ENCODE results near the gene FGA. TPM values are rescaled to one million over a fixed set of nuclear protein-coding genes. Genes with fewer than 3 reads are reported as not detected.

Gene FGA
- total RNA-seq, 1 donor from 2014 or later: 13.5 TPM

GRCh38 chr4:154608361-154609252 is 18.1 kb upstream of the FGA start:
- Mint-ChIP-seq H3K4me3 (ENCODE audit: low read depth) (no peak overlapping the region), H3K27me3 (no peaks in the 10 kb centered on the region), H3K36me3 (ENCODE audit: insufficient read depth) (peaks cover 1% of the 10 kb centered on the region), H3K9me3 (ENCODE audit: low read depth) (no peaks in the 10 kb centered on the region), H3K27ac (no peak overlapping the region), H3K4me1 (ENCODE audit: low read depth) (peaks cover 13% of the 10 kb centered on the region)
- no peak for DNase-seq (ENCODE audit: low spot score, unreplicated experiment)
- TF ChIP-seq, protein P1, sequence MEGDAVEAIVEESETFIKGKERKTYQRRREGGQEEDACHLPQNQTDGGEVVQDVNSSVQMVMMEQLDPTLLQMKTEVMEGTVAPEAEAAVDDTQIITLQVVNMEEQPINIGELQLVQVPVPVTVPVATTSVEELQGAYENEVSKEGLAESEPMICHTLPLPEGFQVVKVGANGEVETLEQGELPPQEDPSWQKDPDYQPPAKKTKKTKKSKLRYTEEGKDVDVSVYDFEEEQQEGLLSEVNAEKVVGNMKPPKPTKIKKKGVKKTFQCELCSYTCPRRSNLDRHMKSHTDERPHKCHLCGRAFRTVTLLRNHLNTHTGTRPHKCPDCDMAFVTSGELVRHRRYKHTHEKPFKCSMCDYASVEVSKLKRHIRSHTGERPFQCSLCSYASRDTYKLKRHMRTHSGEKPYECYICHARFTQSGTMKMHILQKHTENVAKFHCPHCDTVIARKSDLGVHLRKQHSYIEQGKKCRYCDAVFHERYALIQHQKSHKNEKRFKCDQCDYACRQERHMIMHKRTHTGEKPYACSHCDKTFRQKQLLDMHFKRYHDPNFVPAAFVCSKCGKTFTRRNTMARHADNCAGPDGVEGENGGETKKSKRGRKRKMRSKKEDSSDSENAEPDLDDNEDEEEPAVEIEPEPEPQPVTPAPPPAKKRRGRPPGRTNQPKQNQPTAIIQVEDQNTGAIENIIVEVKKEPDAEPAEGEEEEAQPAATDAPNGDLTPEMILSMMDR (IDR thresholded peaks at IDR 0.05; ENCODE audit: unreplicated experiment): no peak

- Mint-ChIP-seq H3K4me1 (ENCODE audit: low read depth) (peaks cover 5% of the 10 kb centered on the region), H3K9me3 (ENCODE audit: low read depth) (no peaks in the 10 kb centered on the region), H3K27me3 (no peaks in the 10 kb centered on the region), H3K4me3 (ENCODE audit: low read depth) (no peak overlapping the region), H3K27ac (no peak overlapping the region), H3K36me3 (ENCODE audit: insufficient read depth) (peaks cover 1% of the 10 kb centered on the region)
- TF ChIP-seq, protein P1 (IDR thresholded peaks at IDR 0.05; ENCODE audit: unreplicated experiment): no peak
- no peak for DNase-seq (ENCODE audit: low spot score, unreplicated experiment)
Measured at GRCh38 chr4:154606728-154607723, 16.5 kb upstream of the FGA start.

- Mint-ChIP-seq H3K36me3 (ENCODE audit: insufficient read depth) (peaks cover 1% of the 10 kb centered on the region), H3K4me1 (ENCODE audit: low read depth) (peaks cover 2% of the 10 kb centered on the region), H3K27ac (no peak overlapping the region), H3K27me3 (no peaks in the 10 kb centered on the region), H3K9me3 (ENCODE audit: low read depth) (no peaks in the 10 kb centered on the region), H3K4me3 (ENCODE audit: low read depth) (no peak overlapping the region)
- DNase-seq (ENCODE audit: low spot score, unreplicated experiment): no peak
- TF ChIP-seq, protein P1 (IDR thresholded peaks at IDR 0.05; ENCODE audit: unreplicated experiment): no peak
Measured at GRCh38 chr4:154604696-154605200, 14.2 kb upstream of the FGA start.

GRCh38 chr4:154603033-154603943 is 12.7 kb upstream of the FGA start:
- H3K4me3 Mint-ChIP-seq (ENCODE audit: low read depth): no peak overlapping the region
- no peak overlapping the region for H3K27ac Mint-ChIP-seq
- no peaks in the 10 kb centered on the region for H3K9me3 Mint-ChIP-seq (ENCODE audit: low read depth)
- DNase-seq (ENCODE audit: low spot score, unreplicated experiment): no peak
- H3K27me3 Mint-ChIP-seq: no peaks in the 10 kb centered on the region
- peaks cover 4% of the 10 kb centered on the region for H3K4me1 Mint-ChIP-seq (ENCODE audit: low read depth)
- no peaks in the 10 kb centered on the region for H3K36me3 Mint-ChIP-seq (ENCODE audit: insufficient read depth)
- TF ChIP-seq, protein P1 (IDR thresholded peaks at IDR 0.05; ENCODE audit: unreplicated experiment): no peak

All from progenitor cell of endocrine pancreas (in vitro differentiated cells).